UCSD-AML1 (cell line): ENCODE measurements around the gene HSPA9.

Source experiments
- DNase-seq: peaks from one replicate; lab custom pipeline; 2025; ENCODE audit not compliant: unreplicated experiment; lab: John Stamatoyannopoulos, UW

The HSPA9 gene

DNA sequence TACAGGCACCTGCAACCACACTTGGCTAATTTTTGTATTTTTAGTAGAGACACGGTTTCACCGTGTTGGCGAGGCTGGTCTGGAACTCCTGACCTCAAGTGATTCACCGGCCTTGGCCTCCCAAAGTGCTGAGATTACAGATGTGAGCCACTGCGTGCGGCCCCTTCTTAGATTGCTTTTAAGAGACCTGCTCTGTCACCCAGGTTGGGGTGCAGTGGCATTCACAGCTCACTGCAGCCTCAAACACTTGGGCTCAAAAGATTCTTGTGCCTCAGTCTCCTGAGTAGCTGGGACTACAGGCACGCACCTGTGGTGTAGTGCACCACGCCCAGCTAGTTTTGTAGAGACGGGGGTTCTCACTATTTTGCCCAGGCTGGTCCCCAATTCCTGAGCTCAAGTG, 11.0 kb downstream of the HSPA9 start:
- no peak for DNase-seq

DNA sequence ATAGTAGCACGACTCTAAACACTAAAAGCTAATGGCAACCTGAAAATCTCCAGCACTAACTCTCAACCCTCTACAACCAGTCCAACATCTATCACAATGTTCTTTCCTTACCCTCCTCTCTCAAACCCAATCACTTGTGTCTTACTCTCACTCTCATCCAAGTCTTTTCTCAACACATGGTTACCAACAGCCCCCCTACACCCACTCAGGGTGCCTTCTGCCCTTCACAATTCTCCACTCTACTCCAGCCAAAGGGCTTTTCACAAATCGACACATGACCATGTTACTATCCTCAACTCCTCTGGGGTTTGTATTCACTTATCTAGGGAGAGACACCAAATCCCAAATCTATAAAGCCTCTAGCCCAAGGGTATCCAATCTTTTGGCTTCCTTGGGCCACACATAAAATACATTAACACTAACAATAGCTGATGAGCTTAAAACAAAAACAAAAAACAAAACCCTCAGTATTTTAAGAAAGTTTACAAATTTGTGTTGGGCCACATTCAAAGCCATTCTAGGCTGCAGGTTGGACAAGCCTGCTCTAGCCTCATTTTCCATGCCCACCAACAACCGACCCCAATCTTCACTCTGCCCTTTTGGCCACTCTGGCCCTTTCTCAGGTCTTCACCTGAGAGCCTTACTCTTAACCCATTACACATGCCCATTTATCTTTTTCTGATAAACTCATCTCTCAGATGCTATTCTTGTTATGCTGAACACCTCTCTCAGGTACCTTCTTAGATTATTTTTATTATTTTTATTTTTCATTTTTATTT, 11.7 kb downstream of the HSPA9 start:
- no peak for DNase-seq

DNA sequence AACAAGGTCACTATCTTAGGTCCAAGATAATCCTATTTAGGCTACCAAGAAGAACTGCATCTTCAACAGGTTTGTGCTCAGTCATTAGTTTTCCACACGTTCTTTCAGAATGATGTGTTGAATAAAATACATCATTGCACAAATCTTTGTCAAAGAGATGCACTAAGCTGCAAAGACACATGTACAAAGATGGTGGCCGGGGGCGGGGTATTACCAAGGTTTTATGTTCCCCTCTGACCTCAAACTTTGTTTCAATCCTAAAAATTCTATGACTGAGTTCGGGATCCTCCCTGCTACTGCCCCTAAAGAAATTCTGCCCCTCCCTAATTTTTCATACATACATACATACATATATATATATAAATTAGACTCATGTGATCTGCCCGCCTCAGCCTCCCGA, 14.2 kb downstream of the HSPA9 start:
- DNase-seq, result no peak

DNA sequence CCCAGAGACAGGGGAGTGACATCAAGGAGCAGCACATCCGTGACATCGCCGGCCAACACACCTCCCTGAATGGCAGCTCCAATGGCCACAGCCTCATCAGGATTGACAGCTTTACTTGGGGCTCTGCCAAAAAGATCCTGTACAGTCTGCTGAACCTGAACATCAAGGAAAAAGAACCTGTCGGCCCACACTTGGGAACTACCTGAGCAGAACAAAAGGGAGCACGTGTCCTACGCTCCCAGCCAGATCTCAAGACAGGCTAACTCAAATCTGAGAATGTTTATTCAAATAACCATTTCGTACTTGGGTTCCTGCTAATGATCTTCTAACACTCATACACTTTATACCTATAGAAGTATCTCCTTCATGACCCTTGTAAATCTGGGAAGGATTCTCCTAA, 15.3 kb downstream of the HSPA9 start:
- no peak for DNase-seq

DNA sequence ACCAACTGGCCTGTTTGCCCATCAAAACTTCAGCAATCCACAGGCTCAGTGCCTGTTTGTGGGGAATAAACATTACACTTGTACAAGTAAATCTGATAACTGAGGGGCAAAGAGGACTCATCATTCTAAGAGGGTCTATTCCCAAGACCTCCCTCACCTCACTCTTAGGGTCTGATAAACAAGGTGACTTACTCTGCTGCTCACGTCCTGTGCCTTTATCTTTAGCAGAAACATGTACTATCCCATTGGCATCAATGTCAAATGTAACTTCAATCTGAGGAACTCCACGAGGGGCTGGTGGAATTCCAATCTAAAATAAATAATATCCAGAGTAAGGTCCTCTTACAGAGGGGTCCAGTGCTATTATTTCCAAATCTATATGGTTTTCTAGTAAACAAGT, 17.5 kb downstream of the HSPA9 start:
- no peak for DNase-seq

DNA sequence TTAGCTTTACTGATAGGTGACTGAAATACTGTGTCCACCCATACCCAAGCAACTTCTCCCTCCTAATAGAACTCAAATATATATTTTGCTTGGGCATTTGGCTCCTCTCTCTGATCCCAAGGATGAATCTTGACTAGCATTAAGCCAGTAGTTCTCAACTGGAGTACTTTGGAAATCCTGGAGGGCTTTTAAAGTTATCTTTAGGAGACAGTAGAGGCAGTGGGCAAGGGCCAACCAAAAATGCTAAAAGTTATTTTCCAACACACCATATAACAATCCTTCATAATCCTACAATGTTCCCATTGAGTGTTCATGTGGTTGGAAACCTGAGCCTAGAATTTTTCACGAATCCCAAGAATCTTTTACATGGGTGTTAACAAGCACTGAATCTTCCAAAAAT, 21.1 kb downstream of the HSPA9 start:
- no peak for DNase-seq

DNA sequence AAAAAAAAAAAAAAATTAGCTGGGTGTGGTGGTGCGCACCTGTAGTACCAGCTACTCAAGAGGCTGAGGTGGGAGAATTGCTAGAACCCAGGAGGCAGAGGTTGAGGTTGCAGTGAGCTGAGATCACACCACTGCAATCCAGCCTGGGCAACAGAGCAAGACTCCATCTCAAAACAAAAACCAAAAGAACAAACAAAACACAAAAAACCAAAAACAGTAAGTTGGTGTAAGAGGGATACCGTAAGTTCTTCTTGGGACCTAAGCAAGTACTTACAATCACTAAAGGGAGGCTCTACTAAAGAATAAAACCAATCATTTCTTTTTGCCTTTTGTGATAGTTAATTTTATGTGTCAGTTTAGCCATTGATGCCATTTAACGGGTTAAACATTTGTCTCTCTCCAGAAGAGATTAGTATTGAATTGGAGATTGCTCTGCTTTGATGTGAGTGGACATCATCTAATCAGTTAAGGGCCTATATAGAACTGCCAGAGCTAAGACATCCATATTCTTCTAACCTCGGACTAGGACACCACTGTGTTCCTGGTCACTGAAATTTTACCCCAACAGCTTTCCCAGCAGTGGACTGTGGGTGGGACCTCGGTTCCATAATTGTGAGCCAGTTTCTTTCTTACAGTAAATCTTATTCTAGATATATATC, 21.6 kb downstream of the HSPA9 start:
- no peak for DNase-seq

DNA sequence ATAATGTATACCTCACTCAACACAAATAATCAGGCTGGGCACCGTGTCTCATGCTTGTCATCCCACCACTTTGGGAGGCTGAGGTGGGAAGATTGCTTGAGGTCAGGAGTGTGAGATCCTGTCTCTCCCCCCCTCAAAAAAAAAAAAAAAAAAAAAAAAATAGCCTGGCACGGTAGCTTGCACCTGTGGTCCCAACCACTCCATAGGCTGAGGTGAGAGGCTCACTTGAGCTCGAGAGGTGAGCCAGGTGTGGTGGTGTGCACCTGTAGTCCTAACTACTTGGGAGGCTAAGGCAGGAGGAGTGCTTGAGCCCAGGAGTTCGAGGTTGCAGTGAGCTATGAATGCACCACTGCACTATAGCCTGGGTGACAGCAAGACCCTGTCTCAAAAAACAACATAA, 22.5 kb downstream of the HSPA9 start:
- no peak for DNase-seq

DNA sequence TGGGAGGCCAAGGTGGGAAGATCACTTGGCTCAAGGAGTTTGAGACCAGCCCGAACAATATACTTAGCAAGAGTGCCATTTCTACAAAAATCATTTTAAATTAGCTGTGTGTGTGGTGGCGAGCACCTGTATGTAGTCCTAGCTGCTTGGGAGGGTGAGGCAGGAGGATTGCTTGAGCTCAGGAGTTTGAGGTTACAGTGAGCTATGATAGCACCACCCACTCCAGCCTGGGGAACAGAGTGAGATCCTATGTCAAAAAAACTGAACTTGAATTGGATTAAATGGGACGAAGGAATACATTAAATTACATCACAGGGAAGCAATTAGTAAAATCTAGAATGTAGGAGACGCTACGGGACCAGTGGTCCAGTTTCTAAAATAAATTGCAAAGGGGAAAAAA, 25.8 kb downstream of the HSPA9 start:
- DNase-seq, result no peak

DNA sequence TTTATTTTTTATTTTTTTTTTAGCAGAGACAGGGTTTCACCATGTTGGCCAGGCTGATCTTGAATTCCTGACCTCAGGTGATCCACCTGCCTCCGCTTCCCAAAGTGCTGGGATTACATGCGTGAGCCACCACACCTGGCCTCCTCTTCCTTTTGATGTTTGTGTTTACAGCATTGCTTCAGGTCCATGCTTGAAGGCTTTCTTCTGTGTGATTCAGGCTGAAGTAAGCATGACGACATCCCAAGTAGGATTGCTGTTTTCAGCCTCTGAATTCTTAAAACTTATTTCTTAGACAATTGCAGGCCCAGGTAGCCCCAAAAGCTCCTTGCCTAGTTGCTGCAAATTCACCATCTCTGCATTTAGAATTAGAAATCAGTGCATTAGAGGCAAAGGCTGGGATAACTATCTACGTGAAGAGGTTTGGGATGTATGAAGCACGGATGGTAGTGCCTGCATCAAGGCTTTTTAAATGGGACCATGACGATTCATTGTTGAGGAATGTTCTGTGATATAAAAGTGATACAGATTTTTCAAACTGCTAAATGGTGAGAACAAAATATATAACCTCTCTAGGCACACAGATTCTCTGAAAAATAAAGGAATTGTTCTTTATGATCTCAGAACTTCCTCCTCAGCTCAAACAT, 29.2 kb downstream of the HSPA9 start:
- DNase-seq, result no peak

DNA sequence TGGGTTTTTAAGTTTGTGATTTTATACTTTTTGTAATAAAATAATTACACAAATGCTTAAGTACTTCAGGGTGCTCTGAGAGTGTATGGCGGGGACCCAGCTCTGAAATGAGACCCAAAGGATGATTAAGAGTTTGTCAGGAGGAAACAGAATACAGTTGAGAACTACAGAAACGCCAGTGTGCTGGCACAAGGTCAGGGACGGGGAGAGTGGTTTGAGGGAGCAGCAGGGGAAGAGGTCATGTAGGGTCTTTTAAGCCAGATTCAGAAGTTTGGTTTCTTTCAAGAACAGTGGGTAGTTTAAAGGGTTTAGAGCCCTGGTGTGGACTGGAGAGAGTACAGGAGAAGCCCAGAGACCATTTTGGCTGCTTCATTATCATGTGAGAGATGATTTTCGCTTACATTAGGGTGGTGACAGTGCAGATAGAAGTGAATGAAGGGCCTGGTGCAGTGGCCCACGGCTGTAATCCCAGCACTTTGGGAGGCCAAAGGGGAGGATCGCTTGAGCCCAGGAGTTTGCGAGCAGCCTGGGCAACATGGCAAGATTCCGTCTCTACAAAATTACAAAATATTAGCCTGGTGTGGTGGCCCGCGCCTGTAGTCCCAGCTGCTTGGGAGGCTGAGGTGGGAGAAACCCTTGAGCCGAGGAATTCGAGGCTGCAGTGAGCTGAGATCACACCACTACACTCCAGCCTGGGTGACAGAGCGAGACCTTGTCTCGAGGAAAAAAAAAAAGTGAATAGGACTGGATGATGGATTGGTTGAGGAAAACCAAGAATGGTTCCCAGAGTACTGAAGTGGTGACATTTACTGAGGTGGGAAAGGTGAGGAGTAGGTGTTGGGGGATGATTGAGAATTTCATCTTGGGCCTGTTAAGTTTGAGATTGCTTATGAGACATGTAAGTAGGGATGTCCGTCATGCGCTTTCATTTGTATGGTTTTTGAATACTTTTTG, 30.7 kb downstream of the HSPA9 start:
- no peak for DNase-seq

DNA sequence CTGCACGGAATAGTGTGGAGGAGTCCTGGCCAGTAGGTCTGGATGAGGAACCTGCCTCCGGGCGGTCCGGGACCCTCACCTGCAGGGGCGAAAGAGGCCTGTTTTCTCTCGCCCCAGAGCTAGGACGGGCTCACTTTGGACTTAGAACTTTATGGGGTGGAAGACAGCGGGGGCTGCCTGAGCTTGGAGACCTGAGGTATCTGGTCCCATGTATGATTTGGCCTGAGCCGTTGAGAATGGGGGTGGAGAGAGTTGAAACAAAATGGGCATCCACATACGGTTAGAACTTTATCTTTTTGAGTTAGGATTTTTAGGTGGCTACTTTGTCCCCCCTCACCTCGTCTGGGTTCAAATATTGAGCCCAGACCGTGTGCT, 31.5 kb downstream of the HSPA9 start:
- no peak for DNase-seq

DNA sequence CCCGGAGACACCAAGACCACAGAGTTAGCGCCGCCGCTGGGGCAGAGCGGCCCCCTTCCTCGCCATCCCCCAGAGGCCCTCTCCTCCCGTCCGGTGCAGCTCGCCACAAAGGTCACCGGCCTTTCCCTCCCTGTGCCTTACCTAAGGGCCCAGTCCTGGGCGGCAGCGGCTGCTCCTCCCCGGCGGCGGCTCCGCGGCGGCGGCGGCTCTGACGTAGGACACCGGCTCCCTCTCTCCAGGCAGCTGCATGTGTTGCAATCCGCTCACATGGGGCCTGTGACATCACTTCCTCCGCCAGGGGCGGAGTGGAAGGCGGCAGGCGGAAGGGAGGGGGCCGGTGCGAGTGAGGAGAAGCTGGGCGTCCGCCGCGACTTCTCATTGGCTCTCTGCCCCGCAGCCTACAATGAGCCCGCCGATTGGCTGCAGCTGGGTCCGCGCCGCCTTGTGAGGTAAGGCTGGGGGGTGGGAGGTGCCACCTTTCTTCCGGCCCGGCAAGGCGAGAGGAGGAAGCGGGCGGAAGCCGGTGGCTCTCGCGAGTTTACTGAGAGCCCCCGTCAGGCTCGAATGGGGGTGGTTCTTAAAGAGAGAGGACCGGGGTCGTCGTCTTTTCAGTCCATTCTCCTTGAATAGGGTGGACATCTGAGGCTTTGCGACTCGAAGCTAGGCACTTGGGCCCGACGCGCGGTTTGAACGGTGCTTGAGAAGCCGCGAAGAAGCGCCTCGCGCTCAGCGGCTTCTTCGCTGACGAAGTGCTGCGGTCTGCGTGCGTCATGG, 32.1 kb downstream of the HSPA9 start, which contains the start of gene ETF1:
ETF1 (minus strand) TSS at position 281 of the 774 bp plus-strand sequence. CDS start 318 bp downstream, outside the sequence.
- peak; percentile 100 for DNase-seq

DNA sequence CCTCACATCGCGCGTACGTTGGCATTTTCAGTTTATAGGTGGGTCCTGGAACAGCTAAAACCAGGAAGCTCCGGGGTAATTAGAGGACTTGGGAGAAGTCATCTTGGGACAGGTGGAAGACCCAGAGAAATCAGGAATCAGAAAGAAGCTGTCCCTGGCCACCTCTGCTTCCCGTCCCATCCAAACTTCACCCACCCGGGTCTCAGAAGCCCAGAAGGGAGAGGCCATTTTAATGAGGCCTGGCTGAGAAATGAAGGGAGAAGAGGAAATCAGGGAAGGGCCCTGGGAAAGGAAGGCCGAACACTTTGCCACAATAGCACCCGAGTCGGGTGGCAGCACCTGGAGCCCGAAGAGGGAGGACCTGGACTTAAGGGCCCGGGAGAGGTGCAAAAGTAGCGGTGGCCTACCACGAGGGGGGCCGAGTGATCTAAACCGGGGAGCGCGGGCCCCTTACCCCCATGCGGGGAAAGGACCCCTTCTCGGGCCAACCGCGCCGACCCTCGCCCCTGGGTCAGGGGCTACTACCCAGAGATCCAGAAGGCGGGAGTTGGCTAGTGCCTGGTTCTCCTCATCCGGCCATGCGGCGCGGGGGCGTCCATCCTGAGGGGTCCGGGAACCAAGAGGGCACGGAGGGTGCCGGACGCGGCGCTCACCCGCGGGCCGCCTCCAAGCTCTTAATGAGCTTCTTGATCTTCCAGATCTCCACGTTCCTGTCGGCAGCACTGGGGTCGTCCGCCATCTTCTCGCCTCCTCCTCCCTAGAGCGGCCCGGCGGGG, 32.8 kb downstream of the HSPA9 start:
- DNase-seq, result peak; percentile 33

DNA sequence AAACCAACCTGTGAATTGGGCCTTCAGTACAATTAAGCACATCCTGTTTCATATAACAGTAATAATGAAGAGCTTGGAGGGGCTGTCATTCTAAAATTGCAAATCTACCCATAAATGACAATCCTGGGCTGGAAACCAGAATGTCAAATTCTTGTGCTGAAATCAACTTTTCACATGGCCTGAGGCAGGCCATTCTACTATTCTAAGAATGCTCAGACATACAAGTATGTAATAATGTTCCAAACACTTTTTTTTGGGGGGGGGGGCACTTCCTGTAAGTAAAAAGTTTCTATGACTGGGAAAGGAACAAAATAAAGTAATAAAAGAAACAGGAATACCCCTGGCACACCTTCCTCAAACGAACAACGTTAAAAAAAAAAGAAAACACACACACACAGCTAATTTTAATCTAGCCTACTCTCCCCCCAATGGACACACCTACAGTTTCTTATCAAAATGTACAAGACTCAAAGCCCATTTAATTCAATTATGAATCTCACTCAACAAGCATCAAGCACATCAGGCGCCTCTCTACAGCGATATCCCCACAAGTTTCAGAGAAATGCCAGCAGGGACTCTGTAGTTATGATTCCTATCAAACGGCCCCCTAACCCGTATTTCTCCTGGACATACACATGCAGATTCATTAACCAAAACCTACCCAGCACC, 33.6 kb downstream of the HSPA9 start:
- no peak for DNase-seq

DNA sequence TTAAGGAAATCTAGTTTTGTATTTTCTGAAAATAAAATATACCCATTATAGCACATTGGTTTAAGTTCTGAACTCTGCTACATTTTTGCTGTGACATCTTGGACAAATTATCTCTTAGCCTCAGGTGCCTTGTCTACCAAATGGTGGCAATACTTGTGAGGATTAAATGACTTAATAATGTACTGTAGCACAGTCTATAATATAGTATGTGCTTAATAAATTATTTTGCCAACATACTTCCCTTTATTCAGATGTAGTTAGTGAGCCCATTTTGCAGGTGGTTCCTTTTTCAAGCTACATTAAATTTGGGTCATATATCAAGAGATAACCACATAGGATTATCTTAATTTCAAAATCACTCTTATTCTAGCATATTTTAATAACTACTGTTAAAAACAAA, 35.4 kb downstream of the HSPA9 start:
- no peak for DNase-seq

DNA sequence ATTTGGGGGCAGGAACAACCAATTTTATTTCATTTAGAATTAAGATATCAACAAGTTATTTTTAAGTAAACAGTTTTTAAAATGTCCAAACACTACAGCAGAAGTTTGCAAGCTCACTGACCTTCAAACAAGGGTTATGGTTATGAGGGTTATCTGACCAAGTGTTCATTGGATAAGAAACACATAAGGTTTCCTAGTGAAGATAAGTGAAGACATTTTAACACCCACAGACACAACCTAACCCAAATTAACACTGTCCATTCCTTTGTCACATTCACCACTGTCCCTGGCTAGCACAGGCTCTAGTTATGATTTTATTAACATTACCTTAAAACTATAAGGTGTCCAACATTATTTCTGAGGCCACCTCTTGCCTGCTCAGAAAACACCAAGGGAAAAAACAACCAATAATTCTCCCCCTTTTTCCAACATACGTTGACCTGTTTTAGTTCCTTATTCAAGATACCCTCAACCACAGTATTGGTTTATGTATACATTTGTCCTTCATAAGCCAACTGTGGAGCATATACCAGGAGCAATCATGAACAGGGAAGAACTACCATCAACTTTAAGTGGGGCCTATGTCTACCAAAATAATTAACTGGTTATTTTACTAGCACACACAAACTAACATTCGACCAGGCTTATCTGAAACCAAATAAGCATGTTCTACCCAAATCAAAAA, 36.1 kb downstream of the HSPA9 start:
- no peak for DNase-seq

DNA sequence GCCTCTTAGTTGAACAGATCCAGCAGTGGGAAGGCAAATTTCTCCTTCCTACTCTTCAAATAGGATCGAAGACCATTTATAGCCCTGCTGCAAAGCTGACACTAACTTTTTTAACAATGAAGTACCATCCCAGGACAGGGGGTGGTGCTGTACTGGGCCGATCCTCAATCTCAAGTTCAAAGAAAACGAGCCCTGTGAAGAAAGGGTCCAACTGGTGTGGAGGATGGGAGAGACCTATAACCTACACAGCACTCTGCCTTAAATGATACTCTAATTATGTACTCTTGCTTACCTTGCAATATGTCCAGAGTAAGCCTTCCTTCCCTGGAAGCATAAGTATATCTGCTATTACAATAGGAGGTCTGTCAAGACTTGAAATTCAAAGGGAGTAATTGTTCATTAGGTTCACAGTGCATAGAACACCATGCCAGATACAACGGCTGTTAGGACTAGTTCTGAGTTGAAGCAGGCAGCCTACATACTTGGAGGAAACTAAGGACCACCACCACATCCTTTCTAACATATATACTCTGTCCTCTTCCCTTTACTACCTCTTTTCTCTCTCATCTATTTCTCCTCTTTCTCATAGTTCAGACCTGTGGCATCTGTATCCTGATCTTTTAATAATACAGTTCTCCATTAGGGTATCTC, 38.4 kb downstream of the HSPA9 start:
- DNase-seq, result no peak
